Measurements from ENCODE around the gene TRIM31.
"Not testable (repeated sequence)": the region's sequence is repeated elsewhere in the genome, so short reads cannot be mapped to it uniquely, and the experiment has no call there.

Gene TRIM31

GRCh38 chr6:30149234-30149633, 36.3 kb upstream of the TRIM31 start:
- DNase-seq (ENCODE audit: low spot score): no peak

- DNase-seq (ENCODE audit: low spot score): no peak
Observed at GRCh38 chr6:30147096-30147495, 34.2 kb upstream of the TRIM31 start.

- DNase-seq (ENCODE audit: low spot score): no peak
Observed at GRCh38 chr6:30145818-30146217, 32.9 kb upstream of the TRIM31 start.

GRCh38 chr6:30144811-30145210, 31.9 kb upstream of the TRIM31 start:
- no peak for DNase-seq (ENCODE audit: low spot score)

- DNase-seq (ENCODE audit: low spot score): no peak
Observed at GRCh38 chr6:30143780-30144179, 30.9 kb upstream of the TRIM31 start.

GRCh38 chr6:30142665-30143064, 29.8 kb upstream of the TRIM31 start:
- no peak for DNase-seq (ENCODE audit: low spot score)

- not testable (repeated sequence) for DNase-seq (ENCODE audit: low spot score)
Observed at GRCh38 chr6:30140240-30140639, 27.4 kb upstream of the TRIM31 start.

GRCh38 chr6:30136570-30137286, 23.8 kb upstream of the TRIM31 start:
- DNase-seq (ENCODE audit: low spot score): no peak

- no peak for DNase-seq (ENCODE audit: low spot score)
Observed at GRCh38 chr6:30135757-30136156, 22.9 kb upstream of the TRIM31 start, which contains the start of gene TRIM40. TSS of gene TRIM40 (plus strand) at chr6:30136140. CDS start at chr6:30137037, 897 bp downstream.

- DNase-seq (ENCODE audit: low spot score): no peak
Observed at GRCh38 chr6:30135147-30135546, 22.3 kb upstream of the TRIM31 start.

- DNase-seq (ENCODE audit: low spot score): no peak
Observed at GRCh38 chr6:30131947-30132497, 19.1 kb upstream of the TRIM31 start.

GRCh38 chr6:30130887-30131862, 18.3 kb upstream of the TRIM31 start:
- DNase-seq (ENCODE audit: low spot score): peak; percentile 92

- DNase-seq (ENCODE audit: low spot score): no peak
Observed at GRCh38 chr6:30130179-30130679, 17.3 kb upstream of the TRIM31 start.

- DNase-seq (ENCODE audit: low spot score): no peak
Observed at GRCh38 chr6:30129265-30130178, 16.6 kb upstream of the TRIM31 start.

GRCh38 chr6:30127238-30128093, 14.6 kb upstream of the TRIM31 start:
- DNase-seq (ENCODE audit: low spot score): no peak

GRCh38 chr6:30122515-30122914, 9.6 kb upstream of the TRIM31 start:
- DNase-seq (ENCODE audit: low spot score): no peak

- DNase-seq (ENCODE audit: low spot score): peak; percentile 18
Observed at GRCh38 chr6:30121446-30122366, 8.8 kb upstream of the TRIM31 start.

- DNase-seq (ENCODE audit: low spot score): not testable (repeated sequence)
Observed at GRCh38 chr6:30118691-30119090, 5.8 kb upstream of the TRIM31 start.

- DNase-seq (ENCODE audit: low spot score): no peak
Observed at GRCh38 chr6:30116724-30117123, 3.8 kb upstream of the TRIM31 start.
